Common myeloid progenitor, CD34-positive (primary cell): ENCODE measurements around the gene NFATC3.

Experiments
- CTCF ChIA-PET: fragments of 350-600 bp; sonication (Branson Sonifier 250); formaldehyde crosslinking; loops from one replicate; lab custom pipeline; 2021; ENCODE audit warnings: antibody characterized with exemption; lab: Charles Lee
- POLR2A ChIA-PET: fragments of 350-600 bp; sonication (Branson Sonifier 250); formaldehyde crosslinking; loops from one replicate; lab custom pipeline; 2021; ENCODE audit warnings: antibody characterized with exemption; lab: Charles Lee
- DNase-seq, 3 donors: peaks; one replicate each; pipeline versions ENCODE4 v3.0.0 to v3.0.0-alpha.2; 2013
- H3K27ac ChIP-seq, 2 experiments: 1 replicate in 1 of 2; 2 replicates in 1 of 2; pipeline ENCODE4 v1.7.0; 2013; ENCODE audit warnings: inconsistent platforms in 2 of 2, low read length in 2 of 2, mild to moderate bottlenecking in 2 of 2, low read depth in 1 of 2, moderate library complexity in 1 of 2; ENCODE audit not compliant: severe bottlenecking in 2 of 2, insufficient read depth in 1 of 2, poor library complexity in 1 of 2
- H3K27me3 ChIP-seq, 5 experiments: replicated peaks in 2 of 5; 1 replicate in 3 of 5; 2 replicates in 2 of 5; pipeline versions ENCODE4 v1.6.1 to v1.7.0; 2013; ENCODE audit warnings: low read length in 4 of 5, mild to moderate bottlenecking in 2 of 5, moderate library complexity in 2 of 5, inconsistent platforms in 1 of 5; ENCODE audit not compliant: insufficient read depth in 5 of 5, control insufficient read depth in 4 of 5
- H3K36me3 ChIP-seq, 4 experiments: 1 replicate in 2 of 4; 2 replicates in 2 of 4; pipeline versions ENCODE4 v1.6.1 to v1.7.0; 2013; ENCODE audit warnings: low read length in 3 of 4, control low read depth in 1 of 4, mild to moderate bottlenecking in 1 of 4; ENCODE audit not compliant: control insufficient read depth in 4 of 4, insufficient read depth in 4 of 4
- H3K4me1 ChIP-seq, 4 experiments: 1 replicate in 3 of 4; 2 replicates in 1 of 4; pipeline versions ENCODE4 v1.6.1 to v1.7.1; 2013; ENCODE audit warnings: low read length in 3 of 4, mild to moderate bottlenecking in 3 of 4, control low read depth in 1 of 4, inconsistent platforms in 1 of 4, moderate library complexity in 1 of 4; ENCODE audit not compliant: control insufficient read depth in 4 of 4, insufficient read depth in 4 of 4; ENCODE audit errors: control extremely low read depth in 1 of 4
- H3K4me3 ChIP-seq, 7 experiments: 1 replicate in 4 of 7; 2 replicates in 3 of 7; pipeline versions ENCODE4 v1.5.1 to v1.7.0; 2013; ENCODE audit warnings: mild to moderate bottlenecking in 7 of 7, low read length in 6 of 7, moderate library complexity in 6 of 7, inconsistent platforms in 2 of 7, low read depth in 2 of 7, control low read depth in 1 of 7; ENCODE audit not compliant: insufficient read depth in 4 of 7, control insufficient read depth in 1 of 7; ENCODE audit errors: extremely low read depth in 1 of 7
- H3K9me3 ChIP-seq, 5 experiments: 1 replicate in 4 of 5; 2 replicates in 1 of 5; pipeline versions ENCODE4 v1.6.1 to v1.7.1; 2013; ENCODE audit warnings: low read length in 4 of 5, mild to moderate bottlenecking in 2 of 5, inconsistent platforms in 1 of 5, low read depth in 1 of 5, moderate library complexity in 1 of 5; ENCODE audit not compliant: control insufficient read depth in 4 of 5, insufficient read depth in 2 of 5; ENCODE audit errors: control extremely low read depth in 1 of 5
- WGBS: methylation state at CpG from one replicate; pipeline ENCODE4 v1.1.5; 2013; ENCODE audit not compliant: insufficient coverage; 5-methylcytosine and 5-hydroxymethylcytosine counted together

NFATC3 gene

DNA sequence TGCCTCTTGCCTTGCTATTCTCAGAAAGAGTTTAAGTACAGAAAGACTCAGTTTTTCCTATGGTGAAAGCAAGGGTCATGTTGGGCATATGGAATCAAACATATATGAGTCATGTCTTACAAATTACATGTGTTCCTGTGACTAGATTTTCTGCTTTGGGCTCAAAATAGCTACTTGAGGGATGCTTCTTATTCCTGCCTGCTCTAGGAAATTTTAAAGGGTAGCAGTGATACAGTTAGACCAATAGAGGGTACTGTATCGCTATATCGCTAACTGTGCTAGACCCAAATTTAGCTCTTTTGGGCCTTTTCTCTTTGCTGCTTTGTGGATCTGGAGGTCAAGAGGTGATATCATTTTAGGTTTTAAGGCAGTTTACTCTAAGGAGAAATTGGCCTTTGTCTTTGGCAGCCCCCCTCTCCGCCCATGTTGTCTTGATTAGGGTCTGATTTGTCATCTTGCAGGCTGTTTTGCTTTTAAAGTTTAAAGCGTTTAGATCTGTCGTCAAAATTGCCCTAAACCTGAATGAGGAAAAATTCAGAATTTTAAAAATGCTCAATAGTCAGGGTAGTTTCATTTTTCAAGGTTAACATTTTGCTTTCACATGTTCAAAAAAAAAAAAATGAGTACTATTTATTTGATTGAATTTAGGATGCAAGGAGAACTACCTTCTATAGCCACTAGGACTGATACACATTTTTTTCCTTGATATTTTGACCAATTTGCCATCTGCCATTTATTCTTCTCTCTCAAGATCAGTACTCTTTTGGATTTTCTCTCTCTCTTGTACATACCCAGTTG lies 8.8 kb downstream of the NFATC3 start:
- CTCF ChIA-PET, result interaction anchor here (0.9 to 5.2 kb wide), 13 partner anchors 11 to 143 kb away, joined by 3 to 54 read pairs (median 5); partner anchors contain the start of gene NFATC3
- WGBS, result 75% methylated on average over 2 of the region's 5 CpGs
- no peak overlapping the region for H3K27ac ChIP-seq

DNA sequence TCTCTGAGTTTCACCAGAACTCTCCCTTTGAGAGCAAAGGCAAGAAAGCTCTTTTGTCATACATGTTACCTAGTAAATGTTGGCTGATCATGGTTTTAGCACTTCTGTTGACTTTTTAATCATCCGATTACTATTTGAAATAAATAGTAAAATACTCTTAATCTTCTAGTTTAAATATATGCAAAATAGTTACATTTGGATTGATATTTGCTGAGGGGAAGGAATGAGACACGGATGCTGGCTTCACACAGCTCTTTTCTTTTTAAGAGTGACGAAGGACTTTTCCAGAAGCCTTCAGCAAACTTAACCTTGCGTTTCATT lies 9.4 kb downstream of the NFATC3 start:
- H3K4me3 ChIP-seq, result no peak overlapping the region
- DNase-seq, result no peak
- CTCF ChIA-PET, result interaction anchor here (0.8 to 5.2 kb wide), 10 partner anchors 12 to 134 kb away, joined by 3 to 54 read pairs (median 7); partner anchors contain the start of gene NFATC3
- WGBS, result 100% methylated on average over 1 of the region's 4 CpGs
- H3K9me3 ChIP-seq, result no peaks in the 10 kb centered on the region
- H3K36me3 ChIP-seq, result peaks cover 0 to under 1% (median 0%) of the 10 kb centered on the region in 4 experiments
- POLR2A ChIA-PET, result no interaction called here
- H3K27ac ChIP-seq, result no peak overlapping the region
- H3K27me3 ChIP-seq, result no peaks in the 10 kb centered on the region
- peaks cover 33 to 48% (median 42%) of the 10 kb centered on the region in 4 experiments for H3K4me1 ChIP-seq

More for the DNA sequence above, 8.8 kb downstream of the NFATC3 start:
- no peaks in the 10 kb centered on the region for H3K9me3 ChIP-seq
- H3K36me3 ChIP-seq, result no peaks in the 10 kb centered on the region
- DNase-seq, result peak; percentile 44 to 63 (median 56)
- H3K4me1 ChIP-seq, result peaks cover 33 to 54% (median 45%) of the 10 kb centered on the region in 4 experiments
- H3K27me3 ChIP-seq, result no peaks in the 10 kb centered on the region
- POLR2A ChIA-PET, result no interaction called here
- no peak overlapping the region for H3K4me3 ChIP-seq

DNA sequence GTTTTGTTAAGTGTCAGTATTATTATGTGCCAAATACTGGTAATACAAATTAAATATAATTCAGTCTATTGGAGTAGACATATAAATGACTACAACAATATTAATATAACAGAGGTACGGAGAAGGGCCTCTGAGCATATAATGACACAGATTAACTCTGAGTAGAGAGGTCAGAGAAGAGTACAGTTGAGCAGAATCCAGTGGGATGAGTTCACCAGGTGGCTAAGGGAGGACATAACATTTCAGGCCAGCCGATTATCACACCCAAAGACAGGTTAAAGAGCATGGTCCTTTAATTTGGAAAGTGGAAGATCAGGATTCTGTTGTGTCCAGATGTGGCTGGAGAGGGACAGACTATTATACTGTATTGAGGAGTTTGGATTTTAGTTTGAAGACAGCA lies 11.3 kb downstream of the NFATC3 start:
- ChIA-PET POLR2A (no interaction called here), CTCF (interaction anchor here (5.2 kb wide), 1 partner anchor 22 kb away, joined by 54 read pairs; no protein-coding TSS in a partner anchor)
- Histone ChIP-seq H3K27me3 (no peaks in the 10 kb centered on the region), H3K9me3 (no peaks in the 10 kb centered on the region), H3K36me3 (peaks cover 0 to 3% (median 0%) of the 10 kb centered on the region in 4 experiments), H3K4me1 (peaks cover 21 to 35% (median 27%) of the 10 kb centered on the region in 4 experiments), H3K27ac (no peak overlapping the region), H3K4me3 (no peak overlapping the region)
- no peak for DNase-seq
- WGBS, result 100% methylated on average over 2 of the region's 2 CpGs

DNA sequence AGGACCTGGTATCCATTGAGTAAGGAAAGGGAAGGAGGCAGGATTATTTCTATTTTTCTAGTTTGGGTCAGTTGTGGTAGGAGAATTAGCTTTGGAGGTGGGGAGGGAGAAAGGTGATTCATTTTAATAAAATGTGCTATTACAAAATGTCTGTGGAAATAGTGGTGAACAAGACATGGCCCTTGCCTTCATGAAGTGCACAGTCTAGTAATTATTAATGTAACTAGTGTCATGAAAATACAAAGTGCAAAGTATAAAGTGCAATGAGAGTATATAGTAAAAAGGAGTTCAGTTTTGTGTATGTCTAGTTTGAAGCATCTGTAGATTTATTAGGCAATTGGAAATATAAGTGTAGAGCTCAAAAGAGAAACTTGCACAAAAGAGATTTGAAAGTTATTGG lies 11.9 kb downstream of the NFATC3 start:
- no peak for DNase-seq
- H3K4me1 ChIP-seq, result peaks cover 15 to 29% (median 21%) of the 10 kb centered on the region in 4 experiments

DNA sequence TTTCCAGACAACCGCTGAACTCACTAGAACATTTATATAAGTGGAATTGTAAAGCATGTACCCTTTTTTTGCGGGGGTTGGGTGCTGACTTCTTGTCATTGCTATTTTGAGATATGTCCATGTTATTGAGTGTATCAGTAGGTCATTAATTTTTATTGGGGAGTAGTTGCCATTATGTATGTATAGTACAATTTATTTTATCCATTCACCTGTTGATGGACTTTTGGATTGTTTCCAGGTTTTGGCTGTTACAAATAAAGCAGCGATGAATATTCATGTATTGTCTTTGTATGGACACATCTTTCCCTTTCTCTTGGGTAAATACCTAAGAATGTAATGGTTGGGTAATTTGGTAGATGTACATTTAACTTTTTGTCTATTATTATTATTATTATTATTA lies 12.7 kb downstream of the NFATC3 start:
- H3K27ac ChIP-seq, result no peak overlapping the region
- H3K27me3 ChIP-seq, result no peaks in the 10 kb centered on the region
- H3K4me1 ChIP-seq, result peaks cover 9 to 21% (median 14%) of the 10 kb centered on the region in 4 experiments
- no peaks in the 10 kb centered on the region for H3K9me3 ChIP-seq
- H3K4me3 ChIP-seq, result no peak overlapping the region
- DNase-seq, result no peak
- WGBS, result no CpG with 5 or more reads among the region's 3 CpGs
- POLR2A ChIA-PET, result no interaction called here
- peaks cover 0 to 3% (median 1%) of the 10 kb centered on the region in 4 experiments for H3K36me3 ChIP-seq
- CTCF ChIA-PET, result interaction anchor here (0.6 kb wide), 1 partner anchor 1006 kb away, joined by 3 read pairs; no protein-coding TSS in a partner anchor

More for the DNA sequence above, 11.9 kb downstream of the NFATC3 start:
- Histone ChIP-seq H3K4me3 (no peak overlapping the region), H3K36me3 (peaks cover 0 to 3% (median 0%) of the 10 kb centered on the region in 4 experiments), H3K27ac (no peak overlapping the region), H3K27me3 (no peaks in the 10 kb centered on the region), H3K9me3 (no peaks in the 10 kb centered on the region)
- ChIA-PET CTCF (interaction anchor here (0.6 kb wide), 1 partner anchor 1007 kb away, joined by 3 read pairs; no protein-coding TSS in a partner anchor), POLR2A (no interaction called here)

DNA sequence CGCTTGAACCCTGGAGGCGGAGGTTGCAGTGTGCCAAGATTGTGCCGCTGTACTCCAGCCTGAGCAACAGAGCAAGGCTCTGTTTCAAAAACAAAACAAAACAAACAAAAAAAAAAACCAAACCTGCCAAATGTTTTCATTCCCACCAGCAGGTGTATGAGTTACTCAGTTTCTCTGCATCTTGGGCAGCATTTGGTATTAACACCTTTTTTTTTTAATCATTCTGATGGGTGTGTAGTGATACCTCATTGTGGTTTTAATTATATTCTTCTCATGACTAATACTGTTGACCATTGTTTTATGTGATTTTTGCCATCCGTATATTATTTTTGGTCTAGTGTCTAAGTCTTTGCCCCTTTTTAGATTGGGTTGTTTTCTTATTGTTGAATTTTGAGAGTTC lies 15.3 kb downstream of the NFATC3 start:
- peaks cover 0 to 3% (median 1%) of the 10 kb centered on the region in 4 experiments for H3K36me3 ChIP-seq
- no peaks in the 10 kb centered on the region for H3K27me3 ChIP-seq
- H3K4me1 ChIP-seq, result peaks cover 0 to 1% (median 0%) of the 10 kb centered on the region in 4 experiments
- WGBS, result 100% methylated on average over 2 of the region's 4 CpGs
- no peak overlapping the region for H3K27ac ChIP-seq
- ChIA-PET POLR2A (no interaction called here), CTCF (interaction anchor here (1.0 to 1.3 kb wide), 2 partner anchors 9 to 17 kb away, joined by 3 read pairs; no protein-coding TSS in a partner anchor)
- H3K4me3 ChIP-seq, result no peak overlapping the region
- no peak for DNase-seq
- peaks cover 0 to 2% (median 0%) of the 10 kb centered on the region in 5 experiments for H3K9me3 ChIP-seq

DNA sequence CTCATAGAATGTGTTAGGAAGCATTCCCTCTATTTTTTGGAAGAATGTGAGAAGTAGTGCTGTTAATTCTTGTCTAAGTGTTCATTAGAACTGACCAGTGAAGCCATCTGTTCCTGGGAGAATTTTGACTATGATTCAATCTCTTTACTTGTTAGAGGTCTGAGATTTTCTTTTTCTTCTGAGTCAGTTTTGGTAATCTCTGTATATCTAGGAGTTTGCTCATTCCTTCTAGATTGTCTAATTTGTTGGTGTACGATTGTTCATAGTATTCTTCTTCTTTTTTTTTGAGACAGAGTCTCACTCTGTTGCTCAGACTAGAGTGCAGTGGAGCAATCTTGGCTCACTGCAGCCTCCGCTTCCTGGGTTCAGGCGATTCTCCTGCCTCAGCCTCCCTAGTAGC lies 20.4 kb downstream of the NFATC3 start:
- H3K4me3 ChIP-seq, result no peak overlapping the region
- POLR2A ChIA-PET, result no interaction called here
- H3K4me1 ChIP-seq, result no peaks in the 10 kb centered on the region
- WGBS, result 100% methylated on average over 2 of the region's 3 CpGs
- H3K27ac ChIP-seq, result no peak overlapping the region
- H3K27me3 ChIP-seq, result no peaks in the 10 kb centered on the region
- CTCF ChIA-PET, result interaction anchor here (1.0 kb wide), 1 partner anchor 12 kb away, joined by 3 read pairs; no protein-coding TSS in a partner anchor
- DNase-seq, result no peak
- peaks cover 2 to 14% (median 4%) of the 10 kb centered on the region in 5 experiments for H3K9me3 ChIP-seq
- peaks cover 0 to 2% (median 0%) of the 10 kb centered on the region in 4 experiments for H3K36me3 ChIP-seq
